SHP77 treated with DMSO at 0.1 percent for 48 hours (cell line): Measurements from ENCODE around the gene GYPC.
"Not testable (repeated sequence)": the region's sequence is repeated elsewhere in the genome, so short reads cannot be mapped to it uniquely, and the experiment has no call there.

Experiments
- DNase-seq: peaks from one replicate; lab custom pipeline; 2025; lab: John Stamatoyannopoulos, UW

Gene GYPC, protein sequence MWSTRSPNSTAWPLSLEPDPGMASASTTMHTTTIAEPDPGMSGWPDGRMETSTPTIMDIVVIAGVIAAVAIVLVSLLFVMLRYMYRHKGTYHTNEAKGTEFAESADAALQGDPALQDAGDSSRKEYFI

DNA sequence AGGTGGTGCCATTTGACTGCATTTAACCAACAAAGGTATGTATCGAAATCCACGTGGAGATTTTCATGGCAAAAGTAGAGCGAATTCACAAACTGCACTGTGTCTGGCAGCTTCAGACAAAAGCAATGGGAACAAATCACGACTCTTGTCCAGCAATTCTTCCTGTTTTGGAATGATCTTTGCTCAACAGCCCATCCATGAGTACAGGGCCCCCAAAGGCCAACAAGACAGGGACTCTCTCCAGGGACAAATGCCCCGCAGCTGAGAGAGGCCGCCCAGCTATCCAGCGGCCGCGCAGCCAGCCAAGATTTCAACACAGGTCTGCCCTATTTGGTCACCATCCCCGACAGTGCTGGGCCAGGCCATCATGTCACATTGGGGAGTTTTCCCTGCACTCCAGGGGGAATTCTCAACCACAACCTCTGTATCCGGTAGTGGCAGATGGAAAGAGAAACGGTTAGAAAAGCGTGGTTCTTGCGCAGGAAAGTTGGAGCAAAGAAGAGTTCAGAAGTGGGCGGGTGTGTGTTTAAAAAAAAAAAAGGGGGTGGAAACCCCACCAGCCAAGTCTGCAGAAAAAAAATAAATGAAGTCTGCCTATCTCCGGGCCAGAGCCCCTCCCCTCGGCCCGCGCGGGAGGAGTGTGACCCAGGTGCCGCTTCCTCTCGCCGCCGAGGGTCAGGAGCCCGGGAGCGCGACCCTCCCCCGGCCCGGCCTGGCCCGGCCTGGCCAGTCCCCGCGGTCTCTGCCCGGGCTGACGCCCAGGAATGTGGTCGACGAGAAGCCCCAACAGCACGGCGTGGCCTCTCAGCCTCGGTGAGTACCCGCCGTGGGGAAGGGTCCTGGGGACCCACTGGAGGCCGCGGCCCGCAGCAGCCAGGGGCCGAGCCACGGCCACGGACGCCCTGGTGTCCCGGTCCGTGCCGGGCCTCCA lies at the start of gene GYPC:
TSS of gene GYPC (plus strand) at position 659 of the 931 bp plus-strand sequence. CDS start at position 765, 106 bp downstream.
- no peak for DNase-seq

DNA sequence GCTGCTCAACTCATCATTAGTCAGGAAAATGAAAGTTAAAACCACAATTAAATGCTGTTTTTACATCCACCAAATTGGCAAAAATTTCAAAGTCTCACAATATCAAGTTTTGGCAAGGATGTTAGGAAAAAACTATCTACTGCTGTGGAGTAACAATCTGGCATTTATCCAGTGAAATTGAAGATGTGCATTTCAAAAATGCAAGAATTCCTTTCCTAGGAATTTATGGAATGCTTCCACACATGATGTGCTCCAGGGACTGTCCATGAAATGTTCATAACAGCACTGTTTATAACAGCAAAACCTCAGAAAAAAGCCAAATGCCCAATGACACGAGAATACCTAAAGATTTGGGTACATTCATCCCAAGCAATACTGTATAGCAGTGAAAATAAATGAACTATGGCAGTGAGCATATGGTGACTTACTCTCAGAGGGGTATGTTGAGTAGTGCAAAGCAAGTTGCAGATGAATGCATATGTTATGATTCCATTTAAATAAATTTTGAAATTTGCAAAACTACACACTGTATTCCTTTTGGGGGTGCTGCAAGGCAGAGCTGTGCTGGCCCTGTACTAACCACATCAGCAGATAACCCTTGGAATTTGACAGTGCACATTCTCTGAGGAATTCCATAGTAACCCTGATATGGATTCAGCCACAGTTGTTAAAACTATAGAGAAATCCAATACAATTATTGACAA lies 41.3 kb upstream of the GYPC start:
- DNase-seq, result no peak

DNA sequence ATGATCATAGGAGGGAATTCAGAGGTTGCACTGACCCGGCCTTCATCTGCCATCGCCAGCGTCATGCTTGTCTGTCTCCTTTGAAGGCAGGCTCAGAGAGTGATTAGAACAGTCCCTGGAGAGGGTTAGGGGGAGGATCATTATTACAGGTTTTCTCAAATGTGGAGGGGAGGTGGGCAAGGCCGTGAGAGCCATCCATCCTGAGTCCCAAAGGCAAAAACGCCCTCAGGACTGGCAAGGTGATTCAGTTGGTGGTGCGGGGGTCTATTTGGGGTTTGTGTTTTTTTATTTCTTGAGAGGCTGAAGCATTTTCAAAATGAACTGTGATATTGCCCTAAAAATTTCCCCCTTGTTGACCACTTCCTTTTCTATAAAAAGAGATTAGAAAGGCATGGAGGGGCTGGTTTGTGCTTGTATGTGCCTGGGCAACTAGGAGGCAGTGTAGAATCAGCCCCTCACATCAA lies 39.3 kb upstream of the GYPC start:
- no peak for DNase-seq

DNA sequence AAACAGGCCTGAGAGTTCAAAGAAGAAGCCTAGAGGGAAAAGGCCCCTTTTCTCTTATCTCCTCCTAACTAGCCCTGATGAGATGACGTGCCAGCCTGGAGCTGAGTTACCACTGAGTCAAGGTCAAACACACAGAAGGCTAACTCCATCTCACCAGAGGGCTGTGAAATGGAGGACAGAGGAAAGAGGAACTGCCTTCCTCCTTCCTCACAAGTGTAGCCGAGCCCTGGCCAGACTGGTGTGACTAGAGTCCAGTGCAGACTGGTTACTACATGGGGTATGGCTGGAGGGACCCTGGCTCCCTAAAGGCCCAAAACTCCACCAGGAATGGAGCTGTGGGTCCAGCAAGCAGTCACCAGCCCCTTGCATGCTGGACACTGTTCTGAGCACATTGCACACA lies 35.7 kb upstream of the GYPC start:
- no peak for DNase-seq

DNA sequence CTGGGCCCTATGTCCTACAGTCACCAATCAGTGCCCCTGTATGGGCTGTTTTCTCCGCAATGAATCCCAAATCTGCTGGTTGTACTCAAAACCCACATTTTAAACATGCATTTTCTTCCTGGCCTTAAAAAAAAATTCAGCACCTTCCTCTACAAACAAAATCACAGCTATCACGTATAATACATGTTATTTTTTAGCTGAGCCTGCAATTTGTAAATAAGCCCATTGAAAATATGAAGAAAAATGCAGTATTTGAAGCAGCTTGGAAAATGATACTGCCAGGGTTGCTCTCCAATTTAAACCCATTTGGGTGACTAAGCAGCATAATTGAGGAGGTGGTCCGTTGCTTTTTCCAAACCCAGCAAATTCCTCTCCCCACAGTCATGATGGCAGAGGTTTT lies 33.0 kb upstream of the GYPC start:
- no peak for DNase-seq

DNA sequence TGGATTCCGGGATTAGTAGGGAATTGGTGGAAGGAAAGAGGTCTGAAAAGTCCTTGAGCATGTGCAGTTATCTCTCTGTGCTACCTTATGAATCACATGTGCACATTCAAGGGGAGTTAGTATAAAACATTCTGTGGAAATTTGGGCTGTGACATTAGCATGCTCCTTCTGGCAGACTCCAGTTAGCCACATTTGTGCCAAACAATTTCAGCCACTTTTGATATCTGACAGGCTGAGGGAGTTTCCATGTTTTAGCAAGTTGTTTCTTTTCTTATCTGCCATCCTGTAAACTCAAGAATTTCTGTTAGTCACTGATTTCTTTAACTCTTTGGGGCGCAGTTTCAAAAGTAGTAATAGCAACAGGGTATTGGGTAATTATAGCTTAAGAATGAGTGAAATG lies 28.3 kb upstream of the GYPC start:
- no peak for DNase-seq

DNA sequence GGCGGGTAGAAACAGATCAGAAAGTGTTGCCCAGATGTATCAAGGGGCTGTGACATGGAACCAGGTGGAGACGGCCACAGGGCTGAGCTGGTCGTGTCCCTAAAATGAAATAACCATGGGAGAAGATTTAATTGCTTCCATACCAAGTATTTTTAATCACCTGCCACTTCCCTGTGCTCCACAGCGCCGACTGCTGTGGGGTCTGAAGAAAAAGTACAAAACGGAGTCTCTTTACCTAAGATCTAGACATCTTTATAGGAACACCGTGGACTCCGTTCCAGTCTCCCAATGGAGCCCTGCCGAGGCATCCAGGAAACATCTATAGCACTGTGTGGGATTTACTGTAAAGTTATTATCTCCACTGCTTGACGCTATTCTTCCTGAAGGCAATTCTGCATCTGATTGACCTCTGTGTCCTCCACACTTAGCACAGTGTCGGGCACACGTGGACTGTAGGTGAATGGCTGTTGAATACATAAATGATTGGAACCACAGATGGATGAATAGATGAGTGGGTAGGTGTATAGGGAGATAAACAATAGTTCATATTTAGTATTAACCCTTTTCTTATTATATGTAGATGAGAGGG lies 21.6 kb upstream of the GYPC start:
- DNase-seq, result no peak

DNA sequence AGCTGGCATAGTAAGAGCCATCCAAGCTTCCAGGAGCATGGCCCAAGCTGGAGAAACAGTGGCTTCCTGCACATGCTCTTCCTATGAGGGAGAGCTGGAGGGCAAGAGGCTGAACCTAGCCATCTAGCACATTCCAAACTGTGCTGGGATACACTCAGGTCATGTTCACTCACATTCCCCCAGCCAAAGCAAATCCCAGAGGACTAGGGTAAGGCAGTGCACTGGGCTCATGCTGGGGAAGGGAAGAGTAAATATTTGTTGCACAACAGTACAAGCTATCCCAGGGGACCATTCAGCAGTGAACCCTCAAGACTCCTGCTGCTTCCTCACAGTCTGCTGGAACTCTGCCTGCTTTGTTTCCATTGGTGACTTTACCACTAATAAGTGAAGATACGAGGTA lies 20.7 kb upstream of the GYPC start:
- DNase-seq, result no peak

DNA sequence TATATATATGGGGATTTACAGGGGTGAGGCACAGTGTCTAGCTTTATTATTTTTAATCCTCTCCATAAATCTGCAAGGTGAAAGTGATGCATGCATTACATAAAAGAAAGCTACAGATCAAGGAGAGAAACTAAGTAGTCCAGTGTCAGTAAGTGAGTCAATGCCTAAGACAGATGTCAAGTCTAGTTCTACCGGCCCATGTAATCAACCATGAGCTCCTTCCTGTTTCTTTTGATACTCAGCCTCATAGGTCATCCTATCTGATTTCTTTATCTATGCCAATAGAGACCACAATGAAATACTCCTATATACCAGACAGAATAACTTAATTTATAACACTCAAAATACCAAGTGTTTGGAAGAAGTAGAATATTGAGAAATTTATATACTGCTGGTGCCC lies 20.2 kb upstream of the GYPC start:
- DNase-seq, result no peak

DNA sequence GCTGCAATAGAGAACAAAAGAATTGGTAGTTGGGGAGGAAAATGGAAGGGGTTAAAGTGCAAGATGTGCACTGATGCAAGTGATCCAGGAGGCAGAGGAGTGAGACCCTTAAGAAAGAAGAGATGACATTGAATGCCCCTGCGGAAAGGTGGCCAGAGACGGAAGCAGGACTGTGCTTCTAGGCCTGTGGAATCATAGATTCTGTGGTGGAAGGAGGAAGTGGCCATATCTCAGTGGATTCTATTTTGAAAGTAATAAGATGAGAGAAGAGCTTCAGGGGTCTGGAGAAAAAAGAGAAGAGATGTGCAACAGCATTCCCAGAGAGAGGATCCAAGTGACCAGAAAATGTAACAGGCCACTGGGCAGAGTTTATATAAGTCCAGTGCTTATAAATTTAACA lies 18.6 kb upstream of the GYPC start:
- no peak for DNase-seq

DNA sequence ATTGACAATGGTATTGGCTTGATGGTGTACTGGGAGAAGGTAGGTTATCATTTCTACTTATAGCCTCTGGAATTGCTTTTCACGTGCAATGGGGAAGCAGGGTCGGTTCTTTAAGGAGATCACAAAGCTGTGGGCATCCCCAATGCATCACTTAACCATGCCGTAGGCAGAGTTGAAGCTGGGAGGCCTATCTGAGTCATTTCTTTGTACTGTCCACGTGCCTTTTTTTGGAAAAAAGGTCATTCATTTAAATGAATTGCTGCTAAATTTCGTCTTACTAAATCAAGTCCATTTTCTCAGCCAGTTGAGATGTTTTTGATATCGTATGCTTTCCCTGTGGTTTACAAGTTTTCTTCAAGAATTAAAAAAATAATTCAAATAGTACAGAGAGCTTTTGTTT lies 17.2 kb upstream of the GYPC start:
- DNase-seq, result no peak

DNA sequence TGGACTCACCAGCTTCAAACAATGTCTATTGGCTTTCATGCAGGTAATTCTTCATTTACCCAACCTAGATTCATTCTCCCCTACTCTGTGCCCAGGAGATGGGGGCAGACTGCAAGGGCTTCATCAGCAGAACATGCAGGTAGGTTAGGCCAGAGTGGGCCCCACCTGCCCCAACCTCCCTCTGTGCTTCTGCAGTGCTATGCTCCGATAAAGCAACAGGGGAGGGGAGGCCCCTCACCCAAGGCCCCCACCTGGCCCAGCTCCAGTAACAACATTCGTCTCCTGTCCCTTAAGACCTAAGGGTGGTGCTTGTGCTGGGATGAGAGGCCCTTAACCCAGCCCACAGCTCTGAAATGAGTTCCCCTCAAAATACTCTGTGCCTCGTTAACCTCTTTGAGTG lies 16.7 kb upstream of the GYPC start:
- DNase-seq, result no peak

DNA sequence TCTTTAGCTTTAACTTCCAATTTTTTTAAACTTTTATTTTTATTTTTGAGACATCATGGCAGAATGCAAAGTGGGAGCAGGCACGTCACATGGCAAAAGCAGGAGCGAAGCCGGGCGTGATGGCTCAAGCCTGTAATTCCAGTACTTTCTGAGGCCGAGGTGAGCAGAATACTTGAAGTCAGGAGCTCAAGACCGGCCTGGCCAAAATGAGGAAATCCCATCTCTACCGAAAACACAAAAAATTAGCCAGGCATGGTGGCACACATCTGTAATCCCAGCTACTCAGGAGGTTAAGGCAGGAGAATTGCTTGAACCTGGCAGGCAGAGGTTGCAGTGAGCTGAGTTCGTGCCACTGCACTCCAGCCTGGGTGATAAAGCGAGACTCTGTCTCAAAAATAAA lies 14.7 kb upstream of the GYPC start:
- not testable (repeated sequence) for DNase-seq

DNA sequence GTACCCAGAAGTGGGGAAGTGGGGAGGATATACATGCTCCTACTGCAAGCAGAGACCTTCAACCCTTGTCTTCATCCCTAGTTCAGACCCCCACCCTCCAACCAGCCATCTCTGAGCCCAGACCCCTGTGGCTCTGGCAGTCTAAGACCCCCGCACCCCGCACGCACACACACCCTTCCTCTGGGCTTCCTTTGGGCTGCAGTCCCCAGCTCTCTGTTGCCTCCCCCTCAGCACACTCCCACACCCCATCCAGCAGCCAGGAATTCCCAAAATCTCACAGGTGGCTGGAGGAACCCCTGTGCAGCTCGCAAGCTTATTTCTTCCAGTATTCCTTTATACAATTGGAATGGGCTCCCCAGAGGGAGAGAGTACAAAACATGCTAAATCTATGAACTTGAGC lies 13.9 kb upstream of the GYPC start:
- DNase-seq, result no peak

DNA sequence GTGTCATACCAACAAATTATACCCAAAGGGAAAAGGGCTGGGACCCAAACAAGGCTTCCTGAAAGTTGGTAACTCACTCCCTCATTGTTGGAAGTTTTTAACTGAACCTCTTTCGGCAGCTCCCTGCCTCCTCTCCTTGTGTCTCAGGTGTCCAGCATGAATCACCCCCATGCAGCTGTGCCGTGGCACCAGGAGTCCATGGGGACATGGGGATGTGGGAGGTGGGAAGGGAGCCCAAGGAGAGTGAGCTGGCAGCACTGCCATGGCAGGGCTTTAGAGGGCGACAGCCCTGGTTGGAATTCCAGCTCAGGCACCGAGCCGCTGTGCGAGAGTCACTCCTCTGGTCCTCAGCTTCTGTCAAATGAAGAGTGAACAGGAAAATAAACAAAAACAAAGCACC lies 12.5 kb upstream of the GYPC start:
- DNase-seq, result no peak

DNA sequence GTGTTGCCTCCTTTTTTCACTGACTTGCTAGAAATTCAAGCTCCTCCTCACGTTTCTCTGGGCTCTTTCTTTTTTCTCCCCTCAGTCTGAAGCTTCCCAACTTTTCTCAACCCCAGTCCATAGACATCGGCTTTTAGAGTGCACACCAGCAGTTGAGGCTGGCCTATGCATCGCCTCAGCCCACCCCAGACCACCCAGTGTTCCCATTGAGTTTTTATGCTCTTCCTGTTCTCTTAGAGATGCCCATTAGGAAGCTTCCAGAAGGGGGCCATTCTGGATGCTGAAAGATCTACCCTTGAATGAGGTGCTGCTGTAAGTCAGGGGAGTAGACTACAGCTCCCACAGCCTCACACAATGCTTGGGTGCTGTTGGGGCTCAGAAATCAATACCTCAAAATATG lies 12.0 kb upstream of the GYPC start:
- no peak for DNase-seq

DNA sequence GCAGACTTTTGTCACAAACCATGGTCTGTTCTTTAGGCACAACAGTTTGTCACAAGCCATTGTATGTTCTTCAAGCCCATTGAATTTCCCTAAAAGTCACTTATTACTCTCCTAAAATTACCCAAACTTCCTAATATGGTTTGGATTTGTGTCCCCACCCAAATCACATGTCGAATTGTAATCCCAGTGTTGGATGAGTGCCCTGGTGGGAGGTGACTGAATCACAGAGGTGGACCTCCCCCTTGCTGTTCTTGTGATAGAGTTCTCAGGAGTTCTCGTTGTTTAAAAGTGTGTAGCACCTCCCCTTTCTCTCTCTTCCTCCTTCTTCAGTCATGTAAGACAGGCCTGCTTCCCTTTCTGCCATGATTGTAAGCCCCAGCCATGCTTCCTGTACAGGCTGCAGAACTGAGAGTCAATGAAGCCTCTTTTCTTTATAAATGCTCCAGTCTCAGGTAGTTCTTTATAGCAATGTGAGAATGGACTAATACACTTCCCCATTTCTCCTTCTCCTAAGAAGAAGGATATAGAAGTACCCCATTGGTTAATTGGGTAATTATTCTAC lies 11.2 kb upstream of the GYPC start:
- DNase-seq, result no peak

DNA sequence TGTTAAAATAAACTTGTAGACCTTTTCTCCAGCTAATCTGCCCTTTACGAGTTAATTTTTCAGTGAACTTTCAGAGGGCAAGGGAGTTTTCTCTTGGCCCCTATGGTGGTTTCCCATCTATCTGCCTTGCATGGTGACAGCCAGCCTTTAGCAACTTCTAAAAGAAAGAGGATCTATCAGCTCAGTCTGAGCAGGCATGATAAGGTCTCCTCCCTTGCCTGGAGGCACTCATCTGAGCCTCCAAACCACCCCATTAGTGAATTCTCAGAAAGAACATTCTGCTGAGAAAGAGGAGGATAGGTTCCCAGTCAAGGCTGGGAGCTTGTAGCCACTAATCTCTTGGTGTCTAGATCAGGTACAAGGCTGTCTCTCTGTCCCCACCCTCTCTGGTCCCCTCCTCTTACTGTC lies 10.7 kb upstream of the GYPC start:
- DNase-seq, result no peak

DNA sequence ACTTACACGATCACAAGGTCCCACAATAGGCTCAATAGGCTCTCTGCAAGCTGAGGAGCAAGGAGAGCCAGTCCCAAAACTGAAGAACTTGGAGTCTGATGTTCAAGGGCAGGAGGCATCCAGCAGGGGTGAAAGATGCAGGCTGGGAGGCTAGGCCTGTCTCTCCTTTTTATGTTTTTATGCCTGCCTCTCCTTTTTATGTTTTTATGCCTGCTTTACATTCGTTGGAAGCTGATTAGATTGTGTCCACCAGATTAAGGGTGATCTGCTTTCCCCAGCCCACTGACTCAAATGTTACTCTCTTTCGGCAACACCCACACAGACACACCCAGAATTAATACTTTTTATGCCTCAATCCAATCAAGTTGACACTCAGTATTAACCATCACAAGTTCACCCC lies 9.9 kb upstream of the GYPC start:
- DNase-seq, result no peak

DNA sequence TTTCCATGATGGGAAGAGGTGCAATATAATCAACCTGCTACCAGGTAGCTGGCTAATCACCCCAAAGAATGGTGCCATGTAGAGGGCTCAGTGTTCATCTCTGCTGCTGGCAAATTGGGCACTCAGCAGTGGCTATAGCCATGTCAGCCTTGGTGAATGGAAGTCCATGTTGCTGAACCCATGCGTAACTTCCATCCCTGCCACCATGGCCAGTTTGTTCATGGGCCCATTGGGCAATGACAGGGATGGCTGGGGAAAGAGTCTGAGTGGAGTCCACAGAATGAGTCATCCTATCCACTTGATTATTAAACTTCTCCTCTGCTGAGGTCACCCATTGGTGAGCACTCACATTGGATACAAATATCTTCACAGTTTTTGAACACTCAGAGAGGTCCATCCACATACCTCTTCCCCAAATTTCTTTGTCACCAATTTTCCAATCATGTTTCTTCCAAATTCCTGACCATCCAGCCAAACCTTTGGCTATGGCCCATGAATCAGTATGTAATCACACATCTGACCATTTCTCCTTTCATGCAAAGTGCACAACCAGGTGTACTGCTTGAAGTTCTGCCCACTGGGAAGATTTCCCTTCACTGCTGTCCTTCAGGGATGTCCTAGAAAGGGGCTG lies 8.1 kb upstream of the GYPC start:
- not testable (repeated sequence) for DNase-seq

DNA sequence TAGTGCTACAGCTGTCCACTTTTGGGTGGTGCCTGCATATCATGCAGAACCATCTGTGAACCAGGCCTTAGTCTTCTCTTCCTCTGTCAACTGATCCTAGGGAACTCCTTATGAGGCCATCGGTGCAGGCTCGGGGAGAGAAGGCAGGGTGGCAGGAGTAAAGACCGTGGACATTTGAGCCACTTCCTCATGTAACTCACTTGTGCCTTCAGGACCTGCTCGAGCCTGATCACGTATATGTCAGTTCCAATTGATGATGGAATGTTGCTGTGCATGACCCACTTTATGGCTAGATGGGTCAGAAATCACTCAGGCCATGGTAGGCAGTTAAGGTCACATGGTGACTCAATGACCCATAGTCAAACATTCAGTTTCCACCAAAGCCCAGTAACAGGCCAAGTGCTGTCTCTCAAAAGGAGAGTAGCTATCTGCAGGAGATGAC lies 7.6 kb upstream of the GYPC start:
- DNase-seq, result not testable (repeated sequence)

DNA sequence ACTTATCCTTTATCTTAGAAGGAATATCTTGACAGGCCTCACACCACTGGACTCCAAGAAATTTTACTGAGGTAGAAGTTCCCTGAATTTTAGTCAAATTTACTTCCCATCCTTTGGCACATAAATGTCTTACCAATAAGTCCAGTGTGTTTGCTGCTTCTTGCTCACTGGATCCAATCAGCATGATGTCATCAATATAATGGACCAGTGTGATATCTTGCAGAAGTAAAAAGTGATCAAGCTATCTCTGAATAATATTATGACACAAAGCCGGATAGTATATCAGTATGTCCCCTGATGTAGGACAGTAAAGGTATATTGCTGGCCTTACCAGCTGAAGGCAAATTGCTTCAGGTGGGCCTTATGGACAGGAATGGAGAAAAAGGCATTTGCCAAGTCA lies 6.9 kb upstream of the GYPC start:
- no peak for DNase-seq
